Middle frontal gyrus (tissue), 1 donor: ENCODE measurements around the gene MOB3C.

Experiments used
- DNase-seq: peaks from one replicate; pipeline ENCODE4 v3.0.0-alpha.2; 2015; ENCODE audit warnings: low spot score; ENCODE audit errors: extremely low spot score

MOB3C gene

GRCh38 chr1:46576596-46576995, 40.0 kb downstream of the MOB3C start:
- DNase-seq: no peak

GRCh38 chr1:46575778-46576177, 40.8 kb downstream of the MOB3C start:
- no peak for DNase-seq

GRCh38 chr1:46575300-46575699, 41.3 kb downstream of the MOB3C start:
- DNase-seq: no peak

GRCh38 chr1:46571691-46572225, 44.9 kb downstream of the MOB3C start:
- no peak for DNase-seq

- no peak for DNase-seq
Measured at GRCh38 chr1:46569884-46570725, 46.5 kb downstream of the MOB3C start.

GRCh38 chr1:46569116-46569515, 47.5 kb downstream of the MOB3C start:
- DNase-seq: no peak

- no peak for DNase-seq
Measured at GRCh38 chr1:46568461-46568891, 48.1 kb downstream of the MOB3C start.

- DNase-seq: no peak
Measured at GRCh38 chr1:46563341-46563740, 53.3 kb downstream of the MOB3C start.

- no peak for DNase-seq
Measured at GRCh38 chr1:46562498-46562897, 54.1 kb downstream of the MOB3C start.

GRCh38 chr1:46558966-46559365, 57.6 kb downstream of the MOB3C start:
- DNase-seq: no peak

- no peak for DNase-seq
Measured at GRCh38 chr1:46558141-46558963, 58.3 kb downstream of the MOB3C start.
